Measurements from ENCODE around the gene FAR2.
A peak's percentile ranks its signal among the peaks of the same experiment; 100 is the strongest.

Gene FAR2

GRCh38 chr12:29207120-29207519, 58.0 kb downstream of the FAR2 start:
- no peak for DNase-seq

GRCh38 chr12:29208060-29208459, 59.0 kb downstream of the FAR2 start:
- DNase-seq: no peak

GRCh38 chr12:29208936-29209701, 60.0 kb downstream of the FAR2 start:
- DNase-seq: no peak

GRCh38 chr12:29211696-29212095, 62.6 kb downstream of the FAR2 start:
- no peak for DNase-seq

- DNase-seq: no peak
Measured at GRCh38 chr12:29212682-29213403, 63.8 kb downstream of the FAR2 start.

- no peak for DNase-seq
Measured at GRCh38 chr12:29216266-29216665, 67.2 kb downstream of the FAR2 start.

- DNase-seq: peak in 1 of 2 experiments; percentile 10
Measured at GRCh38 chr12:29216797-29217575, 67.9 kb downstream of the FAR2 start.

GRCh38 chr12:29220632-29221336, 71.7 kb downstream of the FAR2 start:
- no peak for DNase-seq

- no peak for DNase-seq
Measured at GRCh38 chr12:29222200-29222599, 73.1 kb downstream of the FAR2 start.

- no peak for DNase-seq
Measured at GRCh38 chr12:29223426-29223825, 74.3 kb downstream of the FAR2 start.

GRCh38 chr12:29223956-29224543, 75.0 kb downstream of the FAR2 start:
- no peak for DNase-seq

- DNase-seq: no peak
Measured at GRCh38 chr12:29224572-29224971, 75.5 kb downstream of the FAR2 start.

- DNase-seq: no peak
Measured at GRCh38 chr12:29225834-29226233, 76.8 kb downstream of the FAR2 start.

- no peak for DNase-seq
Measured at GRCh38 chr12:29226616-29227015, 77.5 kb downstream of the FAR2 start.

- DNase-seq: no peak
Measured at GRCh38 chr12:29228474-29229157, 79.5 kb downstream of the FAR2 start.

- no peak for DNase-seq
Measured at GRCh38 chr12:29229158-29229505, 80.1 kb downstream of the FAR2 start.

- no peak for DNase-seq
Measured at GRCh38 chr12:29229937-29230336, 80.9 kb downstream of the FAR2 start.

GRCh38 chr12:29230800-29231560, 81.9 kb downstream of the FAR2 start:
- DNase-seq: no peak

- DNase-seq: no peak
Measured at GRCh38 chr12:29232086-29232485, 83.0 kb downstream of the FAR2 start.

GRCh38 chr12:29234552-29234951, 85.5 kb downstream of the FAR2 start:
- DNase-seq: no peak

GRCh38 chr12:29234965-29235626, 86.0 kb downstream of the FAR2 start:
- peak; percentile 10 to 49 for DNase-seq

All from NCI-H446 (cell line).